Erythroblast (primary cell): Measurements from ENCODE around the gene BPIFB4.

Experiments used
- GATA1 ChIP-seq: IDR thresholded peaks from 2 replicates; pipeline ENCODE4 v1.6.1; 2011; ENCODE audit warnings: low read depth, mild to moderate bottlenecking, control low read depth, low read length, moderate library complexity
- POLR2A ChIP-seq: IDR thresholded peaks from 2 replicates; pipeline ENCODE4 v1.6.1; 2011; ENCODE audit warnings: mild to moderate bottlenecking, low read length

- TF ChIP-seq POLR2A (no peak), GATA1 (no peak)
Measured at GRCh38 chr20:33030076-33030475, 49.4 kb upstream of the BPIFB4 start.
